ENCODE data around the gene CSHL1. TPM values are rescaled to one million over a fixed set of nuclear protein-coding genes. Genes with fewer than 3 reads are reported as not detected.

CSHL1 gene
- not detected for total RNA-seq

GRCh38 chr17:63911041-63911635, at the start of gene CSHL1:
Gene CSHL1, minus strand, starts transcription at chr17:63911258. Its CDS starts 62 bp downstream, at chr17:63911196.
- DNase-seq (ENCODE audit: low spot score), result no peak

- DNase-seq (ENCODE audit: low spot score), result no peak
Observed at GRCh38 chr17:63960430-63960829, 49.4 kb upstream of the CSHL1 start.

- DNase-seq (ENCODE audit: low spot score), result no peak
Observed at GRCh38 chr17:63960006-63960405, 48.9 kb upstream of the CSHL1 start.

GRCh38 chr17:63956296-63956920, 45.4 kb upstream of the CSHL1 start:
- DNase-seq (ENCODE audit: low spot score), result no peak

GRCh38 chr17:63955791-63956190, 44.7 kb upstream of the CSHL1 start:
- no peak for DNase-seq (ENCODE audit: low spot score)

- no peak for DNase-seq (ENCODE audit: low spot score)
Observed at GRCh38 chr17:63955232-63955631, 44.2 kb upstream of the CSHL1 start.

GRCh38 chr17:63954402-63955063, 43.5 kb upstream of the CSHL1 start:
- DNase-seq (ENCODE audit: low spot score), result no peak

GRCh38 chr17:63950940-63951907, 40.2 kb upstream of the CSHL1 start:
- peak; percentile 59 for DNase-seq (ENCODE audit: low spot score)

- DNase-seq (ENCODE audit: low spot score), result no peak
Observed at GRCh38 chr17:63949576-63950250, 38.7 kb upstream of the CSHL1 start.

- no peak for DNase-seq (ENCODE audit: low spot score)
Observed at GRCh38 chr17:63948521-63948920, 37.5 kb upstream of the CSHL1 start.

- no peak for DNase-seq (ENCODE audit: low spot score)
Observed at GRCh38 chr17:63947711-63948330, 36.8 kb upstream of the CSHL1 start.

- peak; percentile 58 for DNase-seq (ENCODE audit: low spot score)
Observed at GRCh38 chr17:63946440-63947363, 35.6 kb upstream of the CSHL1 start.

- no peak for DNase-seq (ENCODE audit: low spot score)
Observed at GRCh38 chr17:63945784-63946439, 34.9 kb upstream of the CSHL1 start.

- DNase-seq (ENCODE audit: low spot score), result no peak
Observed at GRCh38 chr17:63944736-63945499, 33.9 kb upstream of the CSHL1 start.

- no peak for DNase-seq (ENCODE audit: low spot score)
Observed at GRCh38 chr17:63943745-63944144, 32.7 kb upstream of the CSHL1 start.

GRCh38 chr17:63942309-63942985, 31.4 kb upstream of the CSHL1 start:
- DNase-seq (ENCODE audit: low spot score), result no peak

GRCh38 chr17:63941751-63942150, 30.7 kb upstream of the CSHL1 start:
- DNase-seq (ENCODE audit: low spot score), result no peak

GRCh38 chr17:63941162-63941561, 30.1 kb upstream of the CSHL1 start:
- DNase-seq (ENCODE audit: low spot score), result no peak
